ENCODE results near the gene OPN1LW. TPM values are rescaled to one million over a fixed set of nuclear protein-coding genes. Genes with fewer than 3 reads are reported as not detected.

OPN1LW gene
- total RNA-seq, 1 donor from 2014 or later, result not detected

DNA sequence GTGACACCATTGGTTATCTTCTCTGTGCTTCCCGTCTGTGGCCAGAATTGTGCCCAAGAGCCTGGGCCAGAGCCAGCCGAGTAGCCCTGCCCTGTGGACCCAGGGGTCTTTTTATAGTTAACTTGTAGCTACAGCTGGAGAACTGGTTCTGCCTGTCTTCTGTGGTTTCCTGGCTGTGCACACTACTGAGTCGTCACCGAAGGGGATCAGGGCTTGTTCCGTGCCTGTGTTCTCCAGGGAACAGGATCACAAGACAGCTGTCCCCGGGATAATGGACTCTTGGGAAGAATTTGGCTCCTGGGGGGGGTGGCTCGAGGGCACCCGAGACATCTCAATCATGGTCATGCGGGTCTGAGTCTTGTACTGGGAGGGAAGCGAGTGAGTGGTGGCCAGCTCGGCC, 22.1 kb upstream of the OPN1LW start:
- Mint-ChIP-seq H3K27me3 (ENCODE audit: unreplicated experiment) (peaks cover 2% of the 10 kb centered on the region), H3K4me1 (ENCODE audit: unreplicated experiment) (no peaks in the 10 kb centered on the region), H3K9me3 (ENCODE audit: unreplicated experiment) (peaks cover 17% of the 10 kb centered on the region), H3K36me3 (ENCODE audit: unreplicated experiment) (no peaks in the 10 kb centered on the region), H3K4me3 (ENCODE audit: unreplicated experiment) (no peak overlapping the region), H3K27ac (ENCODE audit: unreplicated experiment) (no peak overlapping the region)
- DNase-seq (ENCODE audit: extremely low spot score, unreplicated experiment), result no peak
- TF ChIP-seq, protein P1, sequence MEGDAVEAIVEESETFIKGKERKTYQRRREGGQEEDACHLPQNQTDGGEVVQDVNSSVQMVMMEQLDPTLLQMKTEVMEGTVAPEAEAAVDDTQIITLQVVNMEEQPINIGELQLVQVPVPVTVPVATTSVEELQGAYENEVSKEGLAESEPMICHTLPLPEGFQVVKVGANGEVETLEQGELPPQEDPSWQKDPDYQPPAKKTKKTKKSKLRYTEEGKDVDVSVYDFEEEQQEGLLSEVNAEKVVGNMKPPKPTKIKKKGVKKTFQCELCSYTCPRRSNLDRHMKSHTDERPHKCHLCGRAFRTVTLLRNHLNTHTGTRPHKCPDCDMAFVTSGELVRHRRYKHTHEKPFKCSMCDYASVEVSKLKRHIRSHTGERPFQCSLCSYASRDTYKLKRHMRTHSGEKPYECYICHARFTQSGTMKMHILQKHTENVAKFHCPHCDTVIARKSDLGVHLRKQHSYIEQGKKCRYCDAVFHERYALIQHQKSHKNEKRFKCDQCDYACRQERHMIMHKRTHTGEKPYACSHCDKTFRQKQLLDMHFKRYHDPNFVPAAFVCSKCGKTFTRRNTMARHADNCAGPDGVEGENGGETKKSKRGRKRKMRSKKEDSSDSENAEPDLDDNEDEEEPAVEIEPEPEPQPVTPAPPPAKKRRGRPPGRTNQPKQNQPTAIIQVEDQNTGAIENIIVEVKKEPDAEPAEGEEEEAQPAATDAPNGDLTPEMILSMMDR (IDR thresholded peaks at IDR 0.05), result no peak

DNA sequence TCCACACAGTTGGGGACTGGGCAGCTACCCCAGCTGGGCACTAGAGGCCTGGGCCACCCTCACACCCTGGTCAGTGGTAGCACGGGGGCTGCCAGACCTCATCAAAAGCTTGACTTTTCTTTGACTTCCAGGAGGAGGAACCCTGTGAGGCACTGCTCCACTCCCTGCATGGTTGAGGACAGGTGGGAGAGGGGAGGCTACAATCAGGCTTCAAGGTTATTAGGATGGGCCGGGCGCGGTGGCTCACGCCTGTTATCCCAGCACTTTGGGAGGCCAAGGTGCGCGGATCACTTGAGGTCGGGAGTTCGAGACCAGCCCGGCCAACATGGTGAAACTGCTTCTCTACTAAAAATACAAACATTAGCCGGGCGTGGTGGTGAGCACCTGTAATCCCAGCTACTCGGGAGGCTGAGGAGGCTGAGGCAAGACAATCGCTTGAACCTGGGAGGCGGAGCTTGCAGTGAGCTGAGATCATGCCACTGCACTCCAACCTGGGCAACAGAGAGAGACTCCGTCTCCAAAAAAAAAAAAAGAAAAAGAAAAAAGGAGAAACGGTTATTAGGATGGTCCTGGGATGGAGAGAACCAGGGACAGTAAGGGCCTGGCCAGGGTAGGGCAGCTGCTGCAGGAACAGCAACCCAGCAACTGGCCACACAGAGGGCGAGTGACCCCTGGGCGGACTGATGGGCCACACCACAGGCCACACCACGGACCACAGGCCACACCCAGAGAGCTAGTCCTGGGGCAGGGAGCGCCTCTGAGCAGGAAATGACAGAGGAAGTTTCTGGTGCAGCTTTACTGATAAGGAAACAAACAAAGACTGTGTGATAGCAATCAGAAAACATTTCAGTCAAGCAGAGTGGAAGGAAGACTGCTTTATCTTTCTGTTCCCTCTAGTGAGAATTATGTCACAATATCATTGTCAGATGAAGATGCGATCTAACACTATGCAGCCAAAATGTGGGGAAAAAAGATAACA, 20.5 kb upstream of the OPN1LW start:
- Mint-ChIP-seq H3K4me3 (ENCODE audit: unreplicated experiment) (no peak overlapping the region), H3K36me3 (ENCODE audit: unreplicated experiment) (no peaks in the 10 kb centered on the region), H3K9me3 (ENCODE audit: unreplicated experiment) (peaks cover 12% of the 10 kb centered on the region), H3K4me1 (ENCODE audit: unreplicated experiment) (no peaks in the 10 kb centered on the region), H3K27ac (ENCODE audit: unreplicated experiment) (no peak overlapping the region), H3K27me3 (ENCODE audit: unreplicated experiment) (no peaks in the 10 kb centered on the region)
- TF ChIP-seq, protein P1 (IDR thresholded peaks at IDR 0.05), result no peak
- no peak for DNase-seq (ENCODE audit: extremely low spot score, unreplicated experiment)

DNA sequence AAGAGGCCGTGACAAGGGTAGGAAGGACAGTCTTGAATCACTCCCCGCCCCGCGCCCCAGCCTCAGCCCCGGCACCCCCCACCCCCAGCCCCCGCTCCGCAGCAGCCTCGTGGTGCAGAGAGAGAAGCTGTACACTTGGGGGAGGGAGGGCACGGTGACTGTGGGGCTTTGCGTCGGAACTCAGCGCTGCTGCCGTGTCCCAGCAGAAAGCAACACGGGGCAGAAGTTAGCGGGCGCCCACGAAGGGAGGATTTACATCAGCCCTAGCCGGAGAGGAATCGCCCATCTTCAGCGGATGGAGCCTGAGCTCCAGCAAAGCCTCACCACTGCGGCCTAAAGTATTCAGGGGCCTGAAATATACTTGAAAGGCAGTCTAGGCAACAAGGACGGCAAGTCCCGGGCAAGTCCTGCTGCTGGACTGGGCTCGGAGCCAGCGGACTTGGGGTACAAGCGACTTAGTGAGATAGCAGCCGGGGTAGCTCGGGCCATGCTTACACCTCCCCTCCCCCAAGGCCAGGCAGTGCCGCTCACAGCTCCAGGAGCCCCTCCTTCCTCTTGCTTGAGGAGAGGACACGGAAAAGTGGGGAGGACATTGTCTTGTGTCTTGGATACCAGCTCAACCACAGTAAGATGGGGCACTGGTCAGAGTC, 18.5 kb upstream of the OPN1LW start:
- DNase-seq (ENCODE audit: extremely low spot score, unreplicated experiment), result no peak
- H3K27me3 Mint-ChIP-seq (ENCODE audit: unreplicated experiment), result no peaks in the 10 kb centered on the region
- H3K4me1 Mint-ChIP-seq (ENCODE audit: unreplicated experiment), result no peaks in the 10 kb centered on the region
- peaks cover 6% of the 10 kb centered on the region for H3K9me3 Mint-ChIP-seq (ENCODE audit: unreplicated experiment)
- H3K27ac Mint-ChIP-seq (ENCODE audit: unreplicated experiment), result no peak overlapping the region
- H3K4me3 Mint-ChIP-seq (ENCODE audit: unreplicated experiment), result no peak overlapping the region
- no peaks in the 10 kb centered on the region for H3K36me3 Mint-ChIP-seq (ENCODE audit: unreplicated experiment)
- TF ChIP-seq, protein P1 (IDR thresholded peaks at IDR 0.05), result no peak

DNA sequence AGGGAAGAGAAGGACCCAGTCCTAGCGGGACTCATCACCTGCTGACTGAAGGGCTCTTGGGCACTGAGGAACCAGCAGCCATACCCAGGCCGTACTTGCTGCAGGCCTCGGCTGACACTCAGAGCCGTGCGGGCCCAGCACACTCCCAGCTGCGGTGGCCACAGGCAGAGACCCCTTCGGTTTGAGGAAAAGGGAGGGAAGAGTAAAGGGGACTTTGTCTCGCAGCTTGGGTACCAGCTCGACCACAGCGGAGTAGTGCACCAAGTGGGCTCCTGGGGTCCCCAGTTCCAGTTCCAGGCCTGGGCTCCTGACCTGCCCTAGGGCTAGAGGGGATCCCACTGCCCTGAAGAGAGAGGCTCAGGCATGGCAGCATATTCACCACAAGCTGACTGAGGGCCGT, 17.9 kb upstream of the OPN1LW start:
- TF ChIP-seq, protein P1 (IDR thresholded peaks at IDR 0.05), result no peak
- DNase-seq (ENCODE audit: extremely low spot score, unreplicated experiment), result no peak
- no peaks in the 10 kb centered on the region for H3K36me3 Mint-ChIP-seq (ENCODE audit: unreplicated experiment)
- H3K27ac Mint-ChIP-seq (ENCODE audit: unreplicated experiment), result no peak overlapping the region
- no peaks in the 10 kb centered on the region for H3K27me3 Mint-ChIP-seq (ENCODE audit: unreplicated experiment)
- H3K9me3 Mint-ChIP-seq (ENCODE audit: unreplicated experiment), result peaks cover 4% of the 10 kb centered on the region
- H3K4me1 Mint-ChIP-seq (ENCODE audit: unreplicated experiment), result no peaks in the 10 kb centered on the region
- H3K4me3 Mint-ChIP-seq (ENCODE audit: unreplicated experiment), result no peak overlapping the region

DNA sequence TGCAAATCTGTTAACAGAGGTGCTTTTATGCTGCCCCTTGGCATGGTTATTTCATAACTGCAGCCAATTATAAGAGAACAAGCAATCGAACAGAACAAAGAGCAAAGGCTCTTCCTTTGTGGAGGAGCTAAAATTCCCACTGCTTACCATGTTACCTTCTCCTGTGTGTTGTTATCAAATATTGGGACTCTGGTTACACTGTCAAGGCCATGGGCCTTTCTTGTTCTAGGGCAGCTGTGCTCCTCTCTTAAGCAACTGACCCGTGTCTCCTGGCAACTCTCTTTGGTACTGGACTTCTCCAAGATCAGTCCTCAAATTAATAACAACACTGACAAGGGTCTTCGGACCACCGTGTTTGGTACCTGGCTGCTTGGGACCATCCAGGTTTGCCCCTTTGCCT, 12.1 kb upstream of the OPN1LW start:
- Mint-ChIP-seq H3K4me3 (ENCODE audit: unreplicated experiment) (no peak overlapping the region), H3K27ac (ENCODE audit: unreplicated experiment) (no peak overlapping the region), H3K27me3 (ENCODE audit: unreplicated experiment) (peaks cover 5% of the 10 kb centered on the region), H3K36me3 (ENCODE audit: unreplicated experiment) (no peaks in the 10 kb centered on the region), H3K4me1 (ENCODE audit: unreplicated experiment) (no peaks in the 10 kb centered on the region), H3K9me3 (ENCODE audit: unreplicated experiment) (peaks cover 4% of the 10 kb centered on the region)
- TF ChIP-seq, protein P1 (IDR thresholded peaks at IDR 0.05), result no peak
- DNase-seq (ENCODE audit: extremely low spot score, unreplicated experiment), result no peak

Data from osteocyte (in vitro differentiated cells).